Measurements from ENCODE around the gene TCEAL7. TPM values are rescaled to one million over a fixed set of nuclear protein-coding genes. Genes with fewer than 3 reads are reported as not detected.
"Not testable (repeated sequence)": the region's sequence is repeated elsewhere in the genome, so short reads cannot be mapped to it uniquely, and the experiment has no call there.

Gene TCEAL7
- polyA plus RNA-seq (2013, experiment 1 of 2): 0.54 TPM
- 0.33 TPM for polyA plus RNA-seq (2013, experiment 2 of 2)

GRCh38 chrX:103329991-103330390 lies at the start of gene TCEAL7:
Gene TCEAL7, plus strand, starts transcription at chrX:103330239. Its CDS starts 1,165 bp downstream, at chrX:103331404.
- no peak within 1 kb of the TSS for H2BK15ac ChIP-seq (ENCODE audit: low read depth, poor library complexity, severe bottlenecking)
- no peak for DNase-seq
- peaks cover 0 to 5% of the 10 kb centered on the region in 2 experiments for H3K36me3 ChIP-seq (ENCODE audit: control insufficient read depth in 1 of 2, insufficient read depth in 2 of 2, low read depth in 1 of 2, low read length in 2 of 2)
- H3K79me1 ChIP-seq (replicated peaks; ENCODE audit: low read length, poor library complexity, severe bottlenecking): no peaks in the 10 kb centered on the region
- H3K27ac ChIP-seq (ENCODE audit: low read length, poor library complexity, severe bottlenecking): peak within 1 kb of the TSS; percentile 74
- peaks cover 0 to 18% of the 10 kb centered on the region in 2 experiments for H3K27me3 ChIP-seq (ENCODE audit: control insufficient read depth in 1 of 2, insufficient read depth in 1 of 2, low read length in 2 of 2)
- peak within 1 kb of the TSS; percentile 46 to 78 for H3K4me3 ChIP-seq (ENCODE audit: insufficient read depth in 1 of 2, low read depth in 1 of 2, low read length in 2 of 2)
- H4K8ac ChIP-seq (ENCODE audit: low read length): no peak within 1 kb of the TSS
- no peak within 1 kb of the TSS for H3K14ac ChIP-seq (ENCODE audit: low read length in 2 of 2)
- no peak within 1 kb of the TSS for H3K4ac ChIP-seq (ENCODE audit: low read depth in 1 of 2, low read length in 2 of 2)
- 88% methylated on average over 11 of the region's 11 CpGs for WGBS
- peak within 1 kb of the TSS in 1 of 2 experiments; percentile 12 for H3K18ac ChIP-seq (ENCODE audit: low read depth in 1 of 2, low read length in 2 of 2)
- H3K9me3 ChIP-seq (ENCODE audit: control insufficient read depth, low read length): no peaks in the 10 kb centered on the region
- peak within 1 kb of the TSS; percentile 54 for H3K4me2 ChIP-seq (ENCODE audit: low read length, poor library complexity, severe bottlenecking)
- H2AFZ ChIP-seq (ENCODE audit: low read depth, low read length): peak within 1 kb of the TSS; percentile 61
- H2AK5ac ChIP-seq (ENCODE audit: low read length, severe bottlenecking): no peak within 1 kb of the TSS
- no peak within 1 kb of the TSS for H2BK5ac ChIP-seq (ENCODE audit: low read depth, low read length, poor library complexity, severe bottlenecking)
- no peak within 1 kb of the TSS for H3K23ac ChIP-seq (ENCODE audit: low read length in 2 of 2)
- peaks cover 3% of the 10 kb centered on the region for H3K4me1 ChIP-seq (ENCODE audit: control insufficient read depth, insufficient read depth, low read depth, low read length)
- H2BK120ac ChIP-seq (ENCODE audit: low read depth, low read length): peak within 1 kb of the TSS; percentile 34
- peak within 1 kb of the TSS; percentile 89 for H3K9ac ChIP-seq (ENCODE audit: low read length)
- H4K91ac ChIP-seq (ENCODE audit: low read length): no peak within 1 kb of the TSS
- H2BK12ac ChIP-seq (ENCODE audit: low read length in 2 of 2): no peak within 1 kb of the TSS

GRCh38 chrX:103293118-103293517 lies 36.9 kb upstream of the TCEAL7 start:
- WGBS: 89% methylated on average over 2 of the region's 2 CpGs
- Histone ChIP-seq H4K91ac (ENCODE audit: low read length) (no peak overlapping the region), H3K79me1 (replicated peaks; ENCODE audit: low read length, poor library complexity, severe bottlenecking) (no peaks in the 10 kb centered on the region), H3K4me2 (ENCODE audit: low read length, poor library complexity, severe bottlenecking) (no peak overlapping the region), H3K27me3 (ENCODE audit: control insufficient read depth in 1 of 2, insufficient read depth in 1 of 2, low read length in 2 of 2) (peaks cover 0 to 48% of the 10 kb centered on the region in 2 experiments), H3K4ac (ENCODE audit: low read depth in 1 of 2, low read length in 2 of 2) (no peak overlapping the region), H4K8ac (ENCODE audit: low read length) (no peak overlapping the region), H3K9ac (ENCODE audit: low read length) (no peak overlapping the region), H3K9me3 (ENCODE audit: control insufficient read depth, low read length) (no peaks in the 10 kb centered on the region), H3K4me3 (ENCODE audit: insufficient read depth in 1 of 2, low read depth in 1 of 2, low read length in 2 of 2) (no peak overlapping the region), H2AFZ (ENCODE audit: low read depth, low read length) (no peak overlapping the region), H2BK15ac (ENCODE audit: low read depth, poor library complexity, severe bottlenecking) (no peak overlapping the region), H3K14ac (ENCODE audit: low read length in 2 of 2) (no peak overlapping the region), H3K23ac (ENCODE audit: low read length in 2 of 2) (no peak overlapping the region), H2BK5ac (ENCODE audit: low read depth, low read length, poor library complexity, severe bottlenecking) (no peak overlapping the region), H3K4me1 (ENCODE audit: control insufficient read depth, insufficient read depth, low read depth, low read length) (no peaks in the 10 kb centered on the region), H3K18ac (ENCODE audit: low read depth in 1 of 2, low read length in 2 of 2) (no peak overlapping the region), H3K36me3 (ENCODE audit: control insufficient read depth in 1 of 2, insufficient read depth in 2 of 2, low read depth in 1 of 2, low read length in 2 of 2) (no peaks in the 10 kb centered on the region), H2BK120ac (ENCODE audit: low read depth, low read length) (no peak overlapping the region), H2BK12ac (ENCODE audit: low read length in 2 of 2) (no peak overlapping the region), H2AK5ac (ENCODE audit: low read length, severe bottlenecking) (no peak overlapping the region), H3K27ac (ENCODE audit: low read length, poor library complexity, severe bottlenecking) (no peak overlapping the region)
- no peak for DNase-seq

- H2BK5ac ChIP-seq (ENCODE audit: low read depth, low read length, poor library complexity, severe bottlenecking): no peak overlapping the region
- H2BK15ac ChIP-seq (ENCODE audit: low read depth, poor library complexity, severe bottlenecking): no peak overlapping the region
- no peak overlapping the region for H4K91ac ChIP-seq (ENCODE audit: low read length)
- no peak overlapping the region for H2AFZ ChIP-seq (ENCODE audit: low read depth, low read length)
- no peak overlapping the region for H3K4ac ChIP-seq (ENCODE audit: low read depth in 1 of 2, low read length in 2 of 2)
- DNase-seq: no peak
- no peak overlapping the region for H3K9ac ChIP-seq (ENCODE audit: low read length)
- no peak overlapping the region for H3K27ac ChIP-seq (ENCODE audit: low read length, poor library complexity, severe bottlenecking)
- no peaks in the 10 kb centered on the region for H3K36me3 ChIP-seq (ENCODE audit: control insufficient read depth in 1 of 2, insufficient read depth in 2 of 2, low read depth in 1 of 2, low read length in 2 of 2)
- no peaks in the 10 kb centered on the region for H3K79me1 ChIP-seq (replicated peaks; ENCODE audit: low read length, poor library complexity, severe bottlenecking)
- no peak overlapping the region for H3K14ac ChIP-seq (ENCODE audit: low read length in 2 of 2)
- no peak overlapping the region for H2BK12ac ChIP-seq (ENCODE audit: low read length in 2 of 2)
- H3K18ac ChIP-seq (ENCODE audit: low read depth in 1 of 2, low read length in 2 of 2): no peak overlapping the region
- no peak overlapping the region for H3K4me3 ChIP-seq (ENCODE audit: insufficient read depth in 1 of 2, low read depth in 1 of 2, low read length in 2 of 2)
- no peaks in the 10 kb centered on the region for H3K4me1 ChIP-seq (ENCODE audit: control insufficient read depth, insufficient read depth, low read depth, low read length)
- H3K27me3 ChIP-seq (ENCODE audit: control insufficient read depth in 1 of 2, insufficient read depth in 1 of 2, low read length in 2 of 2): peaks cover 0 to 33% of the 10 kb centered on the region in 2 experiments
- no peak overlapping the region for H2AK5ac ChIP-seq (ENCODE audit: low read length, severe bottlenecking)
- no peak overlapping the region for H3K4me2 ChIP-seq (ENCODE audit: low read length, poor library complexity, severe bottlenecking)
- H4K8ac ChIP-seq (ENCODE audit: low read length): no peak overlapping the region
- no peak overlapping the region for H2BK120ac ChIP-seq (ENCODE audit: low read depth, low read length)
- H3K9me3 ChIP-seq (ENCODE audit: control insufficient read depth, low read length): no peaks in the 10 kb centered on the region
- H3K23ac ChIP-seq (ENCODE audit: low read length in 2 of 2): no peak overlapping the region
These were observed 25.3 kb upstream of the TCEAL7 start for GRCh38 chrX:103304705-103305104.

- H3K27me3 ChIP-seq (ENCODE audit: control insufficient read depth in 1 of 2, insufficient read depth in 1 of 2, low read length in 2 of 2): peaks cover 0 to 41% of the 10 kb centered on the region in 2 experiments
- not testable (repeated sequence) for H2AK5ac ChIP-seq (ENCODE audit: low read length, severe bottlenecking); H3K9me3 ChIP-seq (ENCODE audit: control insufficient read depth, low read length); H3K4ac ChIP-seq (ENCODE audit: low read depth in 1 of 2, low read length in 2 of 2); H2BK120ac ChIP-seq (ENCODE audit: low read depth, low read length); DNase-seq; H3K27ac ChIP-seq (ENCODE audit: low read length, poor library complexity, severe bottlenecking); H3K14ac ChIP-seq (ENCODE audit: low read length in 2 of 2); H2BK5ac ChIP-seq (ENCODE audit: low read depth, low read length, poor library complexity, severe bottlenecking); H2AFZ ChIP-seq (ENCODE audit: low read depth, low read length); H3K23ac ChIP-seq (ENCODE audit: low read length in 2 of 2); H2BK12ac ChIP-seq (ENCODE audit: low read length in 2 of 2); H3K4me2 ChIP-seq (ENCODE audit: low read length, poor library complexity, severe bottlenecking); H3K36me3 ChIP-seq (ENCODE audit: control insufficient read depth in 1 of 2, insufficient read depth in 2 of 2, low read depth in 1 of 2, low read length in 2 of 2); H3K4me3 ChIP-seq (ENCODE audit: insufficient read depth in 1 of 2, low read depth in 1 of 2, low read length in 2 of 2); H3K4me1 ChIP-seq (ENCODE audit: control insufficient read depth, insufficient read depth, low read depth, low read length); H4K91ac ChIP-seq (ENCODE audit: low read length); H3K79me1 ChIP-seq (replicated peaks; ENCODE audit: low read length, poor library complexity, severe bottlenecking); H3K9ac ChIP-seq (ENCODE audit: low read length); H4K8ac ChIP-seq (ENCODE audit: low read length); H2BK15ac ChIP-seq (ENCODE audit: low read depth, poor library complexity, severe bottlenecking); H3K18ac ChIP-seq (ENCODE audit: low read depth in 1 of 2, low read length in 2 of 2)
- 83% methylated on average over 2 of the region's 4 CpGs for WGBS
These were observed 24.4 kb upstream of the TCEAL7 start for GRCh38 chrX:103305666-103306065.

Measured in mesenchymal stem cell (in vitro differentiated cells and primary cell).